ENCODE measurements around the gene SAMD4A. TPM values are rescaled to one million over a fixed set of nuclear protein-coding genes. Genes with fewer than 3 reads are reported as not detected.

Gene SAMD4A
- total and polyA plus RNA-seq, 2 donors = 1.7 to 2.8 TPM

Other genes with a start within 250 kb of the SAMD4A start
- gene CDKN3, start 170.1 kb upstream of the SAMD4A start, total RNA-seq = 39.3 TPM
- 17.6 TPM for gene CDKN3, start 170.1 kb upstream of the SAMD4A start, polyA plus RNA-seq
- 55.8 TPM for gene CNIH1, start 125.8 kb upstream of the SAMD4A start, total RNA-seq
- 73.7 TPM for gene CNIH1, start 125.8 kb upstream of the SAMD4A start, polyA plus RNA-seq
- gene GMFB, start 78.1 kb upstream of the SAMD4A start, total RNA-seq = 29.7 TPM
- 24.6 TPM for gene GMFB, start 78.1 kb upstream of the SAMD4A start, polyA plus RNA-seq
- gene CGRRF1, start 57.2 kb upstream of the SAMD4A start, total RNA-seq = 7.6 TPM
- gene CGRRF1, start 57.2 kb upstream of the SAMD4A start, polyA plus RNA-seq = 33.1 TPM

Measured in thymus (tissue), 2 donors.